Activated CD4-positive, alpha-beta T cell treated with anti-CD3 and anti-CD28 coated beads for 36 hours (primary cell): Measurements from ENCODE around the gene NOXO1. TPM values are rescaled to one million over a fixed set of nuclear protein-coding genes. Genes with fewer than 3 reads are reported as not detected.

Experiments
- ATAC-seq: fragments of 200-7000 bp; cut with Tn5 transposase; one replicate; pipeline ENCODE4 v1.10.0; 2021; ENCODE audit warnings: mild to moderate bottlenecking, moderate library complexity
- CTCF ChIA-PET: fragments of 350-600 bp; sonication (Branson Sonifier 250); formaldehyde crosslinking; loops from one replicate; lab custom pipeline; 2021; ENCODE audit warnings: antibody characterized with exemption; lab: Charles Lee
- POLR2A ChIA-PET: fragments of 350-600 bp; sonication (Branson Sonifier 250); formaldehyde crosslinking; loops from one replicate; lab custom pipeline; 2021; ENCODE audit warnings: antibody characterized with exemption, inconsistent platforms; lab: Charles Lee
- DNase-seq: peaks from one replicate; pipeline ENCODE4 v3.0.0-alpha.2; 2020
- H3K27ac Mint-ChIP-seq: one replicate; pipeline ENCODE4 v1.8.0; 2021; ENCODE audit warnings: mixed read lengths
- H3K27me3 Mint-ChIP-seq: one replicate; pipeline ENCODE4 v1.8.0; 2021; ENCODE audit warnings: mixed read lengths
- H3K36me3 Mint-ChIP-seq: one replicate; pipeline ENCODE4 v1.8.0; 2021; ENCODE audit warnings: low read depth, mixed read lengths
- H3K4me1 Mint-ChIP-seq: one replicate; pipeline ENCODE4 v1.8.0; 2021; ENCODE audit warnings: mixed read lengths
- H3K4me3 Mint-ChIP-seq: one replicate; pipeline ENCODE4 v1.8.0; 2021; ENCODE audit warnings: mild to moderate bottlenecking, moderate library complexity, mixed read lengths
- H3K9me3 Mint-ChIP-seq: one replicate; pipeline ENCODE4 v1.8.0; 2021; ENCODE audit warnings: low read depth, mixed read lengths
- intact Hi-C, 2 experiments: fragments of 100-400 bp; cut with DNase I in 1 of 2; cut with micrococcal nuclease in 1 of 2; formaldehyde crosslinking; loops; one replicate each; pipeline versions ENCODE4 v1.14.2 to v1.15.1; 2022 to 2024; cut with DNase I, micrococcal nuclease
- total RNA-seq, 2 experiments: library from RNA; stranded (reverse); gene quantifications; one replicate each; pipeline ENCODE4 v1.2.3, GENCODE V29; 2021

NOXO1 gene
- total RNA-seq, 2 experiments from 2014 or later: not detected

- intact Hi-C loops: loop anchor here (2.0 to 10.0 kb wide), 4 partner anchors 17 to 525 kb away; partner anchors contain the start of genes ATP6V0C (in 1 of the 2), CRAMP1 (in 1 of the 2), EME2 (in 1 of the 2) and IFT140 (in 1 of the 2)
- DNase-seq: peak; percentile 47
- ATAC-seq: no peak
- peaks cover 15% of the 10 kb centered on the region for H3K27me3 Mint-ChIP-seq
- peak within 1 kb of the TSS; percentile 56 for H3K4me3 Mint-ChIP-seq
- ChIA-PET POLR2A (no interaction called here), CTCF (interaction anchor here (1.6 kb wide), 1 partner anchor 15 kb away, joined by 5 read pairs; no protein-coding TSS in a partner anchor)
- peaks cover 22% of the 10 kb centered on the region for H3K4me1 Mint-ChIP-seq
- no peak within 1 kb of the TSS for H3K27ac Mint-ChIP-seq
- H3K9me3 Mint-ChIP-seq: no peaks in the 10 kb centered on the region
- H3K36me3 Mint-ChIP-seq: peaks cover 15% of the 10 kb centered on the region
Observed at GRCh38 chr16:1989209-1990100, 8.2 kb upstream of the NOXO1 start, which contains the start of gene SYNGR3. TSS of gene SYNGR3 (plus strand) at chr16:1989970. CDS start at chr16:1990103, 133 bp downstream.

- no peaks in the 10 kb centered on the region for H3K9me3 Mint-ChIP-seq
- H3K4me3 Mint-ChIP-seq: no peak overlapping the region
- peaks cover 26% of the 10 kb centered on the region for H3K27me3 Mint-ChIP-seq
- peaks cover 15% of the 10 kb centered on the region for H3K36me3 Mint-ChIP-seq
- CTCF ChIA-PET: no interaction called here
- POLR2A ChIA-PET: interaction anchor here (0.9 kb wide), 1 partner anchor 16 kb away, joined by 4 read pairs; no protein-coding TSS in a partner anchor
- ATAC-seq (no peak), DNase-seq (no peak)
- no peak overlapping the region for H3K27ac Mint-ChIP-seq
- H3K4me1 Mint-ChIP-seq: peaks cover 19% of the 10 kb centered on the region
- intact Hi-C loops: no loop called here
Observed at GRCh38 chr16:1987198-1987597, 5.9 kb upstream of the NOXO1 start.

DNA sequence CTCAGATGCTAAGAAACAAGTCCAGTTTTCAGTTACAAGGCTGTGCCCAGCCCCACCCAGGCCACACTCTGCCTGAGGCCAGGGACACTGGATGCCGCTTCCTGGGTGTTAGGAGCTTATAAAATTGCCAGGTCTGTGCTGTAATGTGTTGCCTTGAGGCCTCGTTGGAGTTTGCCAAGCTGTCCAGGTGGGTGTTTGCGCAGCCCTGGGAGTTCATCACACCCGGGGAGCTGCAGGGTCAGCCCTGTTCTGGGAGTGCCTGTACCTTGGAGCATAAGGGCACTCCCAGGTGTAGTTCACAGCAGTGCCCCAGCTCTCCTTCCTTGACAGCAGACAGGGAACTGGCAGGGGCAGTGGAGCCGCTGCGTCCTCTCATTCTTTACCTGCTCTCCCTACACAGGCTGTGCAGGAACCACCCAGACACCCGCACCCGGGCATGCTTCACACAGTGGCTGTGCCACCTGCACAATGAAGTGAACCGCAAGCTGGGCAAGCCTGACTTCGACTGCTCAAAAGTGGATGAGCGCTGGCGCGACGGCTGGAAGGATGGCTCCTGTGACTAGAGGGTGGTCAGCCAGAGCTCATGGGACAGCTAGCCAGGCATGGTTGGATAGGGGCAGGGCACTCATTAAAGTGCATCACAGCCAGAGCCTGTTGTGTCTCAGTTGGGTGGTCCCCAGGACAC is 4.3 kb upstream of the NOXO1 start:
- Mint-ChIP-seq H3K4me1 (peaks cover 18% of the 10 kb centered on the region), H3K36me3 (peaks cover 15% of the 10 kb centered on the region), H3K9me3 (no peaks in the 10 kb centered on the region), H3K4me3 (peak overlapping the region; percentile 85), H3K27ac (no peak overlapping the region), H3K27me3 (peaks cover 28% of the 10 kb centered on the region)
- CTCF ChIA-PET: interaction anchor here (1.0 to 1.7 kb wide), 3 partner anchors 14 to 21 kb away, joined by 3 to 5 read pairs (median 5); partner anchors contain the start of genes RPS2 and TBL3
- intact Hi-C loops: no loop called here
- DNase-seq (no peak), ATAC-seq (no peak)
- POLR2A ChIA-PET: interaction anchor here (2.4 kb wide), 1 partner anchor 21 kb away, joined by 10 read pairs; the partner anchor contains the start of gene RPS2

DNA sequence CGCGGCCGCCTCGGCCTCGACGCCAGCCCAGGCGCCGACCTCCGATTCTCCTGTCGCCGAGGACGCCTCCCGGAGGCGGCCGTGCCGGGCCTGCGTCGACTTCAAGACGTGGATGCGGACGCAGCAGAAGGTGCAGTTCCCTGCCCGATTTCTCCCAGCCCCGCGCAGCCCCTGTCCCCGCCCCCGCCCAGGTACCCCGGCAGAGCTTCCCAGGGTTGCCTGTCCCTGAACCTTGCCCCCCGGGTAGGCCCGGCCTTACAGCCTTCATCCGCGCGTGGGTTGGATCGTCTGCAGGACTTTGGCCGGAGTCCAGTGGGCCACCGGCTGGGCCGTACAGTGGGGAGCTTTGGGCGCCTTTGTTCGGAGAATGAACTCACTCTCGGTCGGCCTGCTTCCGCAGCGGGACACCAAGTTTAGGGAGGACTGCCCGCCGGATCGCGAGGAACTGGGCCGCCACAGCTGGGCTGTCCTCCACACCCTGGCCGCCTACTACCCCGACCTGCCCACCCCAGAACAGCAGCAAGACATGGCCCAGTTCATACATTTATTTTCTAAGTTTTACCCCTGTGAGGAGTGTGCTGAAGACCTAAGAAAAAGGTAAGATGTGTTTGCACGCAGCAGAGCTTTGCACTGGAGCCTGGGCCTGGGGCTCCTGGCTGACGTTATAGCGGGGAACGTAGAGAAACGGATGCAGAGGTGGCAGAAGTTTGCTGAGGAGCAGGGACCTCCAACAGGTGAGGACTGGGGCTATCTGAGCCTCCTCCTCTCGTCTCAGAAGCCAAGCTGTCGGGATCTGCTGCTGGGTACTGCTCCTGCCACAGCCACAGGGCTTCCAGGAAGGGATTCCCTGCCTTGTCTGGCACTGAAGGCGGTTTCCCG is 3.3 kb upstream of the NOXO1 start:
- intact Hi-C loops: loop anchor here in 1 of 2 experiments (1.0 kb wide), 2 partner anchors 12 to 41 kb away; partner anchors contain the start of genes MSRB1 and TBL3
- CTCF ChIA-PET: interaction anchor here (0.7 to 1.7 kb wide), 4 partner anchors 12 to 521 kb away, joined by 3 to 5 read pairs (median 4); partner anchors contain the start of gene TBL3
- peak; percentile 20 for ATAC-seq

GRCh38 chr16:1983544-1984346 is 2.5 kb upstream of the NOXO1 start, which contains the start of gene GFER:
TSS of gene GFER (plus strand) at chr16:1984193. CDS start at chr16:1984219, 26 bp downstream.
- Mint-ChIP-seq H3K9me3 (no peaks in the 10 kb centered on the region), H3K4me1 (peaks cover 16% of the 10 kb centered on the region), H3K27ac (peak within 1 kb of the TSS; percentile 55), H3K36me3 (peaks cover 18% of the 10 kb centered on the region), H3K27me3 (peaks cover 20% of the 10 kb centered on the region), H3K4me3 (peak within 1 kb of the TSS; percentile 85)
- DNase-seq: peak; percentile 84
- ChIA-PET POLR2A (interaction anchor here (0.5 to 2.4 kb wide), 2 partner anchors 19 to 20 kb away, joined by 4 to 10 read pairs; partner anchors contain the start of gene RPS2), CTCF (interaction anchor here (0.7 to 1.0 kb wide), 4 partner anchors 12 to 522 kb away, joined by 3 to 4 read pairs (median 4); partner anchors contain the start of gene TBL3)
- peak; percentile 84 for ATAC-seq
- intact Hi-C loops: loop anchor here in 1 of 2 experiments (1.0 kb wide), 2 partner anchors 11 to 40 kb away; partner anchors contain the start of genes MSRB1 and TBL3

More for the DNA sequence above, 3.3 kb upstream of the NOXO1 start:
- H3K27ac Mint-ChIP-seq: peak overlapping the region; percentile 55
- no peak for DNase-seq
- H3K36me3 Mint-ChIP-seq: peaks cover 15% of the 10 kb centered on the region
- H3K27me3 Mint-ChIP-seq: peaks cover 28% of the 10 kb centered on the region
- POLR2A ChIA-PET: interaction anchor here (2.4 kb wide), 1 partner anchor 20 kb away, joined by 10 read pairs; the partner anchor contains the start of gene RPS2
- no peaks in the 10 kb centered on the region for H3K9me3 Mint-ChIP-seq
- peaks cover 18% of the 10 kb centered on the region for H3K4me1 Mint-ChIP-seq
- H3K4me3 Mint-ChIP-seq: peak overlapping the region; percentile 85

GRCh38 chr16:1982991-1983543 is 1.8 kb upstream of the NOXO1 start:
- DNase-seq: no peak
- Mint-ChIP-seq H3K27me3 (peaks cover 17% of the 10 kb centered on the region), H3K4me3 (peak overlapping the region; percentile 85), H3K9me3 (no peaks in the 10 kb centered on the region), H3K36me3 (peaks cover 21% of the 10 kb centered on the region), H3K4me1 (peaks cover 16% of the 10 kb centered on the region), H3K27ac (no peak overlapping the region)
- intact Hi-C loops: no loop called here
- no peak for ATAC-seq
- ChIA-PET POLR2A (interaction anchor here (0.5 to 0.9 kb wide), 2 partner anchors 20 to 172 kb away, joined by 4 to 6 read pairs; partner anchors contain the start of gene TRAF7), CTCF (interaction anchor here (0.6 to 1.0 kb wide), 4 partner anchors 11 to 145 kb away, joined by 3 to 5 read pairs (median 4); partner anchors contain the start of gene TBL3)

GRCh38 chr16:1982013-1982433 is 754 bp upstream of the NOXO1 start:
- Mint-ChIP-seq H3K4me3 (no peak overlapping the region), H3K27ac (no peak overlapping the region), H3K4me1 (peaks cover 16% of the 10 kb centered on the region), H3K9me3 (no peaks in the 10 kb centered on the region), H3K36me3 (peaks cover 23% of the 10 kb centered on the region), H3K27me3 (peaks cover 17% of the 10 kb centered on the region)
- DNase-seq (no peak), ATAC-seq (no peak)
- ChIA-PET CTCF (interaction anchor here (0.9 kb wide), 1 partner anchor 38 kb away, joined by 5 read pairs; no protein-coding TSS in a partner anchor), POLR2A (interaction anchor here (0.9 to 1.8 kb wide), 4 partner anchors 10 to 173 kb away, joined by 4 to 6 read pairs (median 4); partner anchors contain the start of genes RPS2 and TRAF7)
- intact Hi-C loops: no loop called here

- no peaks in the 10 kb centered on the region for H3K9me3 Mint-ChIP-seq
- H3K27me3 Mint-ChIP-seq: peaks cover 17% of the 10 kb centered on the region
- POLR2A ChIA-PET: interaction anchor here (1.3 to 1.8 kb wide), 2 partner anchors 11 to 16 kb away, joined by 4 read pairs; partner anchors contain the start of gene RPS2
- ATAC-seq (no peak), DNase-seq (no peak)
- H3K27ac Mint-ChIP-seq: no peak overlapping the region
- intact Hi-C loops: no loop called here
- CTCF ChIA-PET: no interaction called here
- peaks cover 22% of the 10 kb centered on the region for H3K36me3 Mint-ChIP-seq
- peaks cover 16% of the 10 kb centered on the region for H3K4me1 Mint-ChIP-seq
- no peak overlapping the region for H3K4me3 Mint-ChIP-seq
Observed at GRCh38 chr16:1980770-1981087, 540 bp downstream of the NOXO1 start.
